Ishikawa (cell line): ENCODE data around the gene GMPPA.

ENCODE experiments used
- CEBPB ChIP-seq: IDR thresholded peaks from 2 replicates; pipeline ENCODE4 v1.6.1; 2012
- CREB1 ChIP-seq: IDR thresholded peaks from 2 replicates; pipeline ENCODE4 v1.6.1; 2012; ENCODE audit warnings: low read depth
- EGR1 ChIP-seq: IDR thresholded peaks from 2 replicates; pipeline ENCODE4 v1.6.1; 2012
- EP300 ChIP-seq: IDR thresholded peaks from 2 replicates; pipeline ENCODE4 v1.6.1; 2012; ENCODE audit warnings: borderline replicate concordance
- FOXM1 ChIP-seq: IDR thresholded peaks from 2 replicates; pipeline ENCODE4 v1.6.1; 2012; ENCODE audit warnings: low read depth, borderline replicate concordance
- NFIC ChIP-seq: IDR thresholded peaks from 2 replicates; pipeline ENCODE4 v1.6.1; 2012
- RAD21 ChIP-seq: IDR thresholded peaks from 2 replicates; pipeline ENCODE4 v1.6.1; 2012; ENCODE audit warnings: low read depth
- TAF1 ChIP-seq: IDR thresholded peaks from 2 replicates; pipeline ENCODE4 v1.6.1; 2012; ENCODE audit warnings: low read depth, mild to moderate bottlenecking
- TCF12 ChIP-seq: IDR thresholded peaks from 2 replicates; pipeline ENCODE4 v1.6.1; 2012; ENCODE audit warnings: low read depth
- TEAD4 ChIP-seq: IDR thresholded peaks from 2 replicates; pipeline ENCODE4 v1.6.1; 2012
- YY1 ChIP-seq: IDR thresholded peaks from 2 replicates; pipeline ENCODE4 v1.6.1; 2012; ENCODE audit warnings: low read depth
- ZBTB7A ChIP-seq: IDR thresholded peaks from 2 replicates; pipeline ENCODE4 v1.6.1; 2012; ENCODE audit warnings: low read depth
- TF ChIP-seq, protein P1 (sequence below): IDR thresholded peaks from 2 replicates; pipeline ENCODE4 v1.6.1; 2012; ENCODE audit warnings: low read depth, mild to moderate bottlenecking
- TF ChIP-seq, protein P2 (sequence below): IDR thresholded peaks from 2 replicates; pipeline ENCODE4 v1.6.1; 2012
- TF ChIP-seq, protein P3 (sequence below): IDR thresholded peaks from 2 replicates; pipeline ENCODE4 v1.6.1; 2012

Gene GMPPA

DNA sequence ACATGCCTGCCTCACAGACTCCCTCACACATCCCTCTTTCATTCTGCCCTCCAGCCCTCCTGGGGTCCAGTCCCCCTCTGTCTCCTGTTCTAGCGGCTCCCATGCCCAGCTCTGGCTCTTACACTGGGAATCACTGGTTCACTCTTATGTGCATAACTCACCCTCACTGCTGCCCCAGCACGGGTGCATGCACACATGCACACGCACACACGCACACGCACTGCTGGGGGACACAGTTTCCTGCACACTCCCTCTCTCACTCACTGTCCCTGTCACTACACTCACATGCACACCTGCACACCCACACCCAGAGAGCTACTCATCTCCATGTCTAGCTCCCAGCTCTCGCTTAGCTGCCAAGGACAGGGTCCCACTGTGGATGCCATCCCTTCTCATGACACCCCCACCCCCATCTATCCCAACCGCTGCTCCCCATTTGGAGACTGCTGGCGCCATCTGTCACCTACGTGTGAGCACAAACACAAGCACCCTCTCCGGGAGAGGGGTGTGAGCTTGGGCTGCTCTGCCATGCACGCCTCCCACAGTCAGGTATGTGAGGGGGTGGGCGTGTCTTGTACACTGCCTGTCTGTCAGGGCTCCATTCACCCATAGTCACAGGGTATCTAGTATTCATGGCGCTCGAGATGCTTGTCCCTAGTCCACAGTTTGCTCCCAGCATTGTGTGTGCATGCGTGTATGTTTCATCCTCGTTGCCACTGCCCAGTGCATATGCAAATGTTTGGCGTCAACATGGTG lies 17.4 kb downstream of the GMPPA start:
- TF ChIP-seq EP300 (no peak), EGR1 (no peak), TCF12 (no peak), YY1 (no peak), CEBPB (no peak), NFIC (no peak), FOXM1 (no peak), RAD21 (no peak), TEAD4 (no peak), TAF1 (no peak), ZBTB7A (no peak), CREB1 (no peak)
- TF ChIP-seq, protein P1, sequence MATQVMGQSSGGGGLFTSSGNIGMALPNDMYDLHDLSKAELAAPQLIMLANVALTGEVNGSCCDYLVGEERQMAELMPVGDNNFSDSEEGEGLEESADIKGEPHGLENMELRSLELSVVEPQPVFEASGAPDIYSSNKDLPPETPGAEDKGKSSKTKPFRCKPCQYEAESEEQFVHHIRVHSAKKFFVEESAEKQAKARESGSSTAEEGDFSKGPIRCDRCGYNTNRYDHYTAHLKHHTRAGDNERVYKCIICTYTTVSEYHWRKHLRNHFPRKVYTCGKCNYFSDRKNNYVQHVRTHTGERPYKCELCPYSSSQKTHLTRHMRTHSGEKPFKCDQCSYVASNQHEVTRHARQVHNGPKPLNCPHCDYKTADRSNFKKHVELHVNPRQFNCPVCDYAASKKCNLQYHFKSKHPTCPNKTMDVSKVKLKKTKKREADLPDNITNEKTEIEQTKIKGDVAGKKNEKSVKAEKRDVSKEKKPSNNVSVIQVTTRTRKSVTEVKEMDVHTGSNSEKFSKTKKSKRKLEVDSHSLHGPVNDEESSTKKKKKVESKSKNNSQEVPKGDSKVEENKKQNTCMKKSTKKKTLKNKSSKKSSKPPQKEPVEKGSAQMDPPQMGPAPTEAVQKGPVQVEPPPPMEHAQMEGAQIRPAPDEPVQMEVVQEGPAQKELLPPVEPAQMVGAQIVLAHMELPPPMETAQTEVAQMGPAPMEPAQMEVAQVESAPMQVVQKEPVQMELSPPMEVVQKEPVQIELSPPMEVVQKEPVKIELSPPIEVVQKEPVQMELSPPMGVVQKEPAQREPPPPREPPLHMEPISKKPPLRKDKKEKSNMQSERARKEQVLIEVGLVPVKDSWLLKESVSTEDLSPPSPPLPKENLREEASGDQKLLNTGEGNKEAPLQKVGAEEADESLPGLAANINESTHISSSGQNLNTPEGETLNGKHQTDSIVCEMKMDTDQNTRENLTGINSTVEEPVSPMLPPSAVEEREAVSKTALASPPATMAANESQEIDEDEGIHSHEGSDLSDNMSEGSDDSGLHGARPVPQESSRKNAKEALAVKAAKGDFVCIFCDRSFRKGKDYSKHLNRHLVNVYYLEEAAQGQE = no peak
- TF ChIP-seq, protein P2, sequence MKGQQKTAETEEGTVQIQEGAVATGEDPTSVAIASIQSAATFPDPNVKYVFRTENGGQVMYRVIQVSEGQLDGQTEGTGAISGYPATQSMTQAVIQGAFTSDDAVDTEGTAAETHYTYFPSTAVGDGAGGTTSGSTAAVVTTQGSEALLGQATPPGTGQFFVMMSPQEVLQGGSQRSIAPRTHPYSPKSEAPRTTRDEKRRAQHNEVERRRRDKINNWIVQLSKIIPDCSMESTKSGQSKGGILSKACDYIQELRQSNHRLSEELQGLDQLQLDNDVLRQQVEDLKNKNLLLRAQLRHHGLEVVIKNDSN = no peak
- TF ChIP-seq, protein P3, sequence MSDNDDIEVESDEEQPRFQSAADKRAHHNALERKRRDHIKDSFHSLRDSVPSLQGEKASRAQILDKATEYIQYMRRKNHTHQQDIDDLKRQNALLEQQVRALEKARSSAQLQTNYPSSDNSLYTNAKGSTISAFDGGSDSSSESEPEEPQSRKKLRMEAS = no peak

DNA sequence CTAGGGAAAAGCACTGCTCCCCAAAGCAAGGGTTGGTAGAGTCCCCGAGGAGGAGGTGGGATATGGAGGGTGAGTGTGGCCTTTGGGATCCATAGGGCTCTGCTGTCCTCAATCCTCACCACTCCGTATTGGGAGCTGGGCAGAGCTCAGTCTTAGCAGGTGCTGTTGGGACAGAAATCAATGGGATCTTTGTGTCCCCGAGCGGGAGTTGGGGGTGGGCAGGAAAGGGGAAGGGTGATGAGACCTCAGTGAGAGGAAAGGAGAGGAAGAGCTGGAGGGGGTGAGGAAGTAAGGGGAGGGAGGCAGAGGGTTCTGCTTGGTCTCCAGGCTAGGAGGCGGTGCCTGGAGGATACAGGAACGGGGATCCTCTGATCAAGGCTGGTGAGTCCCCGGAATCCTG lies 18.2 kb downstream of the GMPPA start:
- no peak for TF ChIP-seq NFIC
- TF ChIP-seq CEBPB = no peak
- no peak for TF ChIP-seq TCF12
- TF ChIP-seq EP300 = no peak
- TF ChIP-seq RAD21 = no peak
- TF ChIP-seq, protein P2 = no peak
- no peak for TF ChIP-seq EGR1

DNA sequence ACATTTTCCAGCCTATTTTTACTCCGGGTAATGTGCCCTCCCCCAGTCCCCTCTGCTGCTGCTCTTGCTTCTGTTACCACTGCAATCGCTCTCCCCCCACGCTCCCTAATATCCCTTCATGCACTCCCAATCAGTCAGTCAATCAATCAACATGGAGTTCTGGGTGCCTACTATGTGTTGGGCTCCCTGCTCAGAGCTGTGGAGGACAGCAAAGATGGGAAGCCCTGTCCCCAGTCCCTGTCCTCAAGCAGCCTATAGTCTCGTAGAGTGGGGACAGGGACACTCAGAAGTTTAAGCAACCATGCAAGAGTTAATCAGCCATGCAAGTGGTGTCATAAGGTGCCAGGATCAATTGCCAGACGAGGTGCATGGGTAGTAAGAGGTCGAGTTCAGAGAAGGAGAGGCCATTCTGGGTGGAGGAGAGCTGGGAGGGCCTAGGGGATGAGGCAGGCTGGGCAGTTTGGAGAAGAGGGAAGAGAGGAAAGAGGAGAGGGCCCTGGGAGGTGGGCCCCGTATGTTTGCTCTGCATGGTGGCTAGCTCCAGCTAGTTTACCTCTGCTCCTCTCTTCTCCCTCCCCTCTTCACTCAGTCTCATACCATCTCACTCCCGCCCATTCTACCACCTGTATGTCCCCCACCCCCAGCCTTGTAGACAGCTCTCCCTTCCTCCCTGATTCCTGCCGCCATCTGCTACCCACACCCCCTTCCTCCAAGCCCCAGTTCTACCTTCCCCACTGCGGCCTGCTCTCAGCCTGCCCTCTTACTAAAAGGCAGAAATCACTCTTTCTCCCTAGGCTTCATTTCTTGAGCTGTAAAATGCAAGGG lies 19.5 kb downstream of the GMPPA start:
- no peak for TF ChIP-seq EGR1
- no peak for TF ChIP-seq TEAD4
- TF ChIP-seq EP300 = no peak
- TF ChIP-seq, protein P1 = no peak
- TF ChIP-seq RAD21 = no peak
- TF ChIP-seq YY1 = no peak
- TF ChIP-seq NFIC = no peak

DNA sequence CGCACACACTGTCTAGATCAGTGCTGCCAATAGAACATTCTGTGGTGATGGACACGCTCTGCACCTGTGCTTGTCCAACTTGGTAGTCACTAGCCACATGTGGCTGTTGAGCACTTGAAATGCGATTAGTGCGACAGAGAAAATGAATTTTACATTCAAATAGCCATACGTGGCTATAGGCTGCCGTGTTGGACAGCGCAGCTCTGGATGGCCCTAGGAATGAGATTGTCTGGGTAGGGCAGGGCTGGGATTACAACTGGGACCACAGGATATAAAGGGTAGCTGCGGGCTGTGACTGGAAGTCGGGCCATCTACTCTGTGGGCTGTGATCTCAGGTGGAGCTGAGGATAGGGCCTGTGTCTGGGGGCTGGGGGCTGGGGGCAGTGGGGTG lies 20.8 kb downstream of the GMPPA start:
- TF ChIP-seq CREB1 = no peak
- TF ChIP-seq, protein P1 = peak; percentile 35; the same call in 1 of the 2 replicates

DNA sequence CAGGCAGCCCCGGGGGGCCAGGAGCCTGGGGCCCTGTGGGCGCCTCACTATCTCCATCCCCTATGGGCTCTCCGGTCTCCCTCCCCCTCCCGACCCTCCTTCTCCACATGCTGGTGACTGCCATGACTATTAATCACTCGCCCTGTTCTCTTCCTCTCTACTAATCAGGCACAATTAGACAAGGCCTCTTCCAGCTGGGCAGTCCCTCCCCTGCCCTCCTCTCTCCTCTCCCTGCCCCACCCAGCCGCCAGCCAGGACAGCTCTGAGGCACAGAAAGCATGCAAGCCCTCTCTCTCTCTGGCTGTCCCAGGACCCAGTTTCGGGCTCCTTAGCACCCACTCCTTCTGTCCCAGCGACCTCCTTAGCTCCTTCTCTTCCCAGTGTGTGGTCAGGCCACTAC lies 21.4 kb downstream of the GMPPA start:
- TF ChIP-seq, protein P3 = no peak
- TF ChIP-seq CREB1 (no peak), RAD21 (no peak), YY1 (no peak), EP300 (no peak), EGR1 (no peak), TCF12 (no peak), TEAD4 (no peak), FOXM1 (no peak), ZBTB7A (no peak), NFIC (no peak), TAF1 (no peak)
- TF ChIP-seq, protein P1 = no peak
- TF ChIP-seq, protein P2 = no peak
